HG02981 (cell line): ENCODE data around the gene RBPJ.

Source experiments
- ATAC-seq: cut with Tn5 transposase; IDR thresholded peaks from one replicate; pipeline ENCODE4 v1.9.1; 2021; ENCODE audit warnings: mild to moderate bottlenecking, moderate library complexity; ENCODE audit not compliant: unreplicated experiment

The RBPJ gene

GRCh38 chr4:26482508-26483462 lies 162.0 kb downstream of the RBPJ start:
- no peak for ATAC-seq

GRCh38 chr4:26484032-26484515 lies 163.3 kb downstream of the RBPJ start:
- ATAC-seq = no peak

GRCh38 chr4:26484516-26484915 lies 163.7 kb downstream of the RBPJ start:
- no peak for ATAC-seq
